B cell (primary cell): ENCODE measurements around the gene MBTD1.
"Not testable (repeated sequence)": the region's sequence is repeated elsewhere in the genome, so short reads cannot be mapped to it uniquely, and the experiment has no call there.

Experiments
- CTCF ChIP-seq: fragments of 200-600 bp; IDR thresholded peaks from one replicate; pipeline ENCODE4 v1.8.0; 2022; ENCODE audit warnings: antibody characterized with exemption, mild to moderate bottlenecking
- EZH2 ChIP-seq: IDR thresholded peaks from 2 replicates; pipeline ENCODE4 v1.6.1; 2012; ENCODE audit warnings: borderline replicate concordance, low read depth, mild to moderate bottlenecking, moderate library complexity, low read length; ENCODE audit not compliant: insufficient read depth, poor library complexity, severe bottlenecking

- not testable (repeated sequence) for TF ChIP-seq EZH2, CTCF
Observed at GRCh38 chr17:51294338-51294737, 34.5 kb upstream of the MBTD1 start.
